GM18499 (cell line): ENCODE measurements around the gene CFAP77.
"Not testable (repeated sequence)": the region's sequence is repeated elsewhere in the genome, so short reads cannot be mapped to it uniquely, and the experiment has no call there.

Experiments
- ATAC-seq: cut with Tn5 transposase; IDR thresholded peaks from one replicate; pipeline ENCODE4 v1.9.1; 2021; ENCODE audit warnings: moderate number of reproducible peaks; ENCODE audit not compliant: insufficient read depth, unreplicated experiment

The CFAP77 gene

GRCh38 chr9:132409828-132410528 is at the start of gene CFAP77:
Gene CFAP77 (plus strand): TSS chr9:132410211. CDS start chr9:132410272, 61 bp downstream.
- ATAC-seq = no peak

- ATAC-seq = no peak
Measured at GRCh38 chr9:132364068-132364467, 45.9 kb upstream of the CFAP77 start.

- ATAC-seq = no peak
Measured at GRCh38 chr9:132365986-132366385, 44.0 kb upstream of the CFAP77 start.

- no peak for ATAC-seq
Measured at GRCh38 chr9:132366481-132366880, 43.5 kb upstream of the CFAP77 start.

- ATAC-seq = no peak
Measured at GRCh38 chr9:132367613-132368313, 42.2 kb upstream of the CFAP77 start.

GRCh38 chr9:132369421-132369820 is 40.6 kb upstream of the CFAP77 start:
- ATAC-seq = no peak

GRCh38 chr9:132370592-132370991 is 39.4 kb upstream of the CFAP77 start:
- ATAC-seq = no peak

GRCh38 chr9:132372177-132373095 is 37.6 kb upstream of the CFAP77 start:
- ATAC-seq = no peak

GRCh38 chr9:132377769-132378168 is 32.2 kb upstream of the CFAP77 start:
- ATAC-seq = not testable (repeated sequence)

GRCh38 chr9:132378416-132378815 is 31.6 kb upstream of the CFAP77 start:
- ATAC-seq = not testable (repeated sequence)

GRCh38 chr9:132381966-132382541 is 28.0 kb upstream of the CFAP77 start:
- peak; percentile 53 for ATAC-seq

- no peak for ATAC-seq
Measured at GRCh38 chr9:132383462-132383883, 26.5 kb upstream of the CFAP77 start.

GRCh38 chr9:132384376-132384775 is 25.6 kb upstream of the CFAP77 start:
- ATAC-seq = no peak

GRCh38 chr9:132387133-132387532 is 22.9 kb upstream of the CFAP77 start:
- no peak for ATAC-seq

GRCh38 chr9:132390966-132391365 is 19.0 kb upstream of the CFAP77 start:
- no peak for ATAC-seq

GRCh38 chr9:132391449-132391848 is 18.6 kb upstream of the CFAP77 start:
- no peak for ATAC-seq

- no peak for ATAC-seq
Measured at GRCh38 chr9:132395560-132395959, 14.5 kb upstream of the CFAP77 start.

GRCh38 chr9:132401824-132402223 is 8.2 kb upstream of the CFAP77 start:
- ATAC-seq = no peak

- ATAC-seq = no peak
Measured at GRCh38 chr9:132404228-132404881, 5.7 kb upstream of the CFAP77 start.

- no peak for ATAC-seq
Measured at GRCh38 chr9:132406554-132407122, 3.4 kb upstream of the CFAP77 start, which contains the start of gene TTF1. Gene TTF1 (minus strand): TSS chr9:132406840. CDS start chr9:132402821, 4,019 bp downstream.
